GM04503 (cell line): ENCODE results near the gene BTBD6.
"Not testable (repeated sequence)": the region's sequence is repeated elsewhere in the genome, so short reads cannot be mapped to it uniquely, and the experiment has no call there.

Experiments used
- DNase-seq: peaks from one replicate; pipeline ENCODE4 v3.0.0-alpha.2; 2012; ENCODE audit warnings: low read depth

The BTBD6 gene

DNA sequence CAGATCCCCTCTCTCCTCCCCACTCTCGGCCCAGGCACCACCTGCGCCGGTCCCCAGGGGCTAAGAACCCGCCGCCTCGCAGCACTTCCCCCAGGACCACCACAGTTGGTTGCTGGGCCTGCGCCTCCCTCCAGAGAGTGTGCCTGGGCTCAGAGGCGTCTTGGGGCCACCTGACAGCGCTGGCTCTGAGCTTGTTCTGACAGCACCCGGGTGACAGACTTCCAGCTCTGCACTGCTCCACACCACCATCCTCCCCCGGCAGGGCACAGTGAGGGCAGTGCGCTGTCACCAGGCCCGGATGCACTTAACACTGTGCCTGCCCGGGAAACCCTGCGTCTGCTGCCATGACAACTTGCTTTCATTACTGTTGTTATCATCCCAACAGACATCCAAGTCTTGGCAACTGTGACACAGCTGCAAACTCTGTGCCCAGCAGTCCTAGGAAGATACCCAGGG is 45.8 kb downstream of the BTBD6 start:
- DNase-seq, result peak; percentile 39

DNA sequence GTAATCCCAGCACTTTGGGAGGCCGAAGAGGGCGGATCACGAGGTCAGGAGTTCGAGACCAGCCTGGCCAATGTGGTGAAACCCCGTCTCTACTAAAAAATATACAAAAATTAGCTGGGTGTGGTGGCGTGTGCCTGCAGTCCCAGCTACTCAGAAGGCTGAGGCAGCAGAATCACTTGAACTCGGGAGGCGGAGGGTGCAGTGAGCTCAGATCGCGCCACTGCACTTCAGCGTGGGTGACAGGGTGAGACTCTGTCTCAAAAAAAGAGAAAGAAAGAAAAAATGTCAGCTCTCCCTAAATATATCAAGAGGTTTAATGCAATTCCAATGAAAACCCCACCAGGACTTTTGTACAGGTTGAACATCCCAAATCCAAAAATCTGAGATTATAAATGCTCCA is 49.0 kb downstream of the BTBD6 start:
- DNase-seq, result not testable (repeated sequence)

DNA sequence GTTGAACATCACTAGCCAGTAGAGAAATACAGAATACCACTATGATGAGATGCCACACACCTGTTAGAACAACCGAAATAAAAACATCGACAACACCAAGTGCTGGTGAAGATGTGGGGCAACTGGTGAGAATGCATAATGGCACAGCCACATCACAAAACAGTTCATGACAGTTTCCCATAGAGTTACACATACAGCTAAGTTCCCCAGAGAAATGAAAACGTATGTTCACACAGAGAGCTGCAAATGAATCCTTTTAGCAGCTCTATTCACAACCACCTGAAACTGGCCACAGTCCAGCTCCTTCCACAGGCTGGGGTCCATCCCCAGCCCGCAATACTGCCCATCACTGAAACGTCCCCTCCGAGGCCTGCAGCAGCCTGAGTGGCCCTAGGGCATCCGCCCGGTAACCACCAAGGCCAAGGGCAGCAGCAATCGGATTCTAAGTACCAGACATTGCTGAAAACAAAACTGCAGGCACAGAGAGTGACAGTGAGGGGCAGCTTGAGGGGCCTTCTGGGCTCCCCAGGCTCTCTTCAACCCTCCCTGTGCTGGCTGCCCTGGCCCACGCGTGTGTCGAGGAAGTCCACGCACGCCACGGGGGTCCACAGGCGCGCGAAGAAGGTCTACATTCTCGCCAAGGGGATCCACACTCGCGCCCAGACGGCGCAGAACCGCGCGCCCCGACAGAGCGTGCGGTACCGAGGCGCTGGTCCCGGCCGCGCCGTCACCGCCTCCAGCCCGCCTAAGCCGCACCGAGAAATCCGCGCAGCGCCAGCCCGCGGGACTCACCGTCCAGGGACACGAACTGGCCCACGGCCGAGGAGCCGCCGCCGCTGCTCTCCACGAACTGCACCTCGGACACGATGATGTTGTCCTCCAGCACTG is 51.6 kb downstream of the BTBD6 start:
- DNase-seq, result no peak
